ENCODE measurements around the gene P2RY11. TPM values are rescaled to one million over a fixed set of nuclear protein-coding genes. Genes with fewer than 3 reads are reported as not detected.

P2RY11 gene
- total and polyA plus RNA-seq, 12 donors, result 4.2 to 13.8 (median 6.4) TPM

DNA sequence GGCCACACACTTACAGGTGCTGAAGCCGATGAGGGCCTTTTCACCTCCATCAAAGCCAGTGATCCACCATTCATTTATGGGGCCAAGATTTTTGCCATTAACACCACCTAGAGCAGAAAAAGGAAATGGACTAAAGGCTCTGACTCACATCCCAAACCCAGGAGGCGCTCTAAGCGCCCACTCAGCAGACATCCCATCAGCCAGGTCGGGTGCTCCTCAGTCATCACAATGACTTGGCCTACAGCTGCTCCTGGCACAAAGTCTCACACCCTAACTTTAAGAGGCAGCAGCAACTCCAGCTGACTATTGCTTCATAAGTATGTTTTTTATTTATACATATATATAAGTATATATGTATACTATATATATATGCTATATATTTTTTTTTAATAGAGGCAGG lies 44.3 kb downstream of the P2RY11 start:
- WGBS, 2 donors, result 89 to 93% methylated on average over 4 of the region's 4 CpGs
- intact Hi-C loops (cut with DNase I), result no loop called here

GRCh38 chr19:10158071-10158470 lies 46.6 kb downstream of the P2RY11 start:
- ATAC-seq (no peak), DNase-seq (no peak)
- no peaks in the 10 kb centered on the region for H3K9me3 ChIP-seq
- H3K4me1 ChIP-seq, result no peaks in the 10 kb centered on the region
- 88 to 93% methylated on average over 8 of the region's 8 CpGs for WGBS, 2 donors
- no peaks in the 10 kb centered on the region for H3K27me3 ChIP-seq
- H3K36me3 ChIP-seq, result peaks cover 0 to 100% (median 74%) of the 10 kb centered on the region in 9 donors
- intact Hi-C loops (cut with DNase I), result no loop called here
- H3K27ac ChIP-seq, result no peak overlapping the region
- H3K4me3 ChIP-seq, result no peak overlapping the region
- TF ChIP-seq CTCF (IDR thresholded peaks at IDR 0.05), result no peak

More for the DNA sequence above, 44.3 kb downstream of the P2RY11 start:
- no peak for TF ChIP-seq CTCF (IDR thresholded peaks at IDR 0.05)
- ATAC-seq (no peak), DNase-seq (no peak)
- no peaks in the 10 kb centered on the region for H3K9me3 ChIP-seq
- H3K4me1 ChIP-seq, result no peaks in the 10 kb centered on the region
- H3K36me3 ChIP-seq, result peaks cover 5 to 100% (median 61%) of the 10 kb centered on the region in 9 donors
- H3K4me3 ChIP-seq, result no peak overlapping the region
- H3K27ac ChIP-seq, result no peak overlapping the region
- no peaks in the 10 kb centered on the region for H3K27me3 ChIP-seq

DNA sequence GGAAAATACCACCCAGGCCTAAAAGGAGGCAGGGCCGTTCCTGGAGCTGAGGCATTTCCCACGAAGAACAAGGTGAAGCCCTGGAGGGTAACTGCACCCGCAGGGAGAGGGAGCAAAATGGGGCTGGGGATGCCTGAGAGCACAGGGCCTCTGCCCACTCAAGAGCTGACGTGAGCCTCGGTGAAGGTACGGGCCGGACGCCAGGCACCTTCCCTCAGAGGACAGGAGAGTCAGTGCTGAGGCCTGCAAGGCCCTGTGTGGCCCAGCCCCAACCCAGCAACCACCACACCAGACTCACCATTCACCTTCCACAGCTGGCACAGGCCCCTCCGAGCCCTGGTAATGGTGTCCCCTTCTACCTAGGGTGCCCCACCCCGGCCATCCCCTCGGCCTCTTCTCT lies 47.0 kb downstream of the P2RY11 start:
- TF ChIP-seq CTCF (IDR thresholded peaks at IDR 0.05), result no peak
- 96 to 99% methylated on average over 11 of the region's 11 CpGs for WGBS, 2 donors
- ATAC-seq, result peak in 2 of 8 donors; percentile 25 to 37

DNA sequence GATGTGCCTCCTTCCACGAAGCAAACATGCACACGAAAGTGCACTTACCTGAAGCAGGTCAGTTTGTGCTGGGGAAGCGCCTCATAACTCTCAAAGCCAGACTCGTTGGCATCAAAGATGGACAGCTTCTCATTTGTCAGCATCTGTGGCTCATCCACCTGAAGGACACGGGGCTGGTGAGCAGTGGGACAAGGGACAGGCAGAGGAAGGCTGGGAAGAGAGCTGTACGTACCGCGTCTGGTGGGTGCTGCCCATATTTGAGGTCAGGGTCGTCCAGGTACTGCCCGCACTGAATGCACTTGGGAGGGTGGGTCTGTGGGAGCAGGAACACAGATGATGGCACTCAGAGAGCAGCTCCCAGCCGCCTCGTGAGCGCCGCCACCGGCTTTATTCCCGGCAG lies 48.1 kb downstream of the P2RY11 start:
- intact Hi-C loops (cut with DNase I), result no loop called here
- Histone ChIP-seq H3K36me3 (peaks cover 0 to 100% (median 74%) of the 10 kb centered on the region in 9 donors), H3K27me3 (no peaks in the 10 kb centered on the region), H3K9me3 (no peaks in the 10 kb centered on the region), H3K27ac (no peak overlapping the region), H3K4me3 (no peak overlapping the region), H3K4me1 (no peaks in the 10 kb centered on the region)
- TF ChIP-seq CTCF (IDR thresholded peaks at IDR 0.05), result no peak
- no peak for ATAC-seq
- DNase-seq, result no peak
- 96% methylated on average over 16 of the region's 16 CpGs for WGBS, 2 donors

More for the DNA sequence above, 47.0 kb downstream of the P2RY11 start:
- no peak overlapping the region for H3K4me3 ChIP-seq
- no peaks in the 10 kb centered on the region for H3K27me3 ChIP-seq
- DNase-seq, result no peak
- H3K9me3 ChIP-seq, result no peaks in the 10 kb centered on the region
- peaks cover 0 to 100% (median 78%) of the 10 kb centered on the region in 9 donors for H3K36me3 ChIP-seq
- no peaks in the 10 kb centered on the region for H3K4me1 ChIP-seq
- intact Hi-C loops (cut with DNase I), result no loop called here
- H3K27ac ChIP-seq, result no peak overlapping the region

Data from heart right ventricle (tissue), 16 donors.